Mesenteric fat pad (tissue), 1 donor: ENCODE results near the gene GRHL1. TPM values are rescaled to one million over a fixed set of nuclear protein-coding genes. Genes with fewer than 3 reads are reported as not detected.

Experiments
- DNase-seq: peaks from one replicate; pipeline ENCODE4 v3.0.0-alpha.2; 2020; ENCODE audit warnings: low spot score
- total RNA-seq: library from RNA; stranded (reverse); fragmentation: NEBNext Ultra II Directional; extraction: Animal tissue kit (Norgen Biotek cat#: 25700); gene quantifications from one replicate; pipeline ENCODE4 v1.2.1, GENCODE V29; 2021
- donor health status: DM: yes; HTN: yes; CAD: no.

GRHL1 gene
- total RNA-seq, 1 donor from 2014 or later: 18.0 TPM

DNA sequence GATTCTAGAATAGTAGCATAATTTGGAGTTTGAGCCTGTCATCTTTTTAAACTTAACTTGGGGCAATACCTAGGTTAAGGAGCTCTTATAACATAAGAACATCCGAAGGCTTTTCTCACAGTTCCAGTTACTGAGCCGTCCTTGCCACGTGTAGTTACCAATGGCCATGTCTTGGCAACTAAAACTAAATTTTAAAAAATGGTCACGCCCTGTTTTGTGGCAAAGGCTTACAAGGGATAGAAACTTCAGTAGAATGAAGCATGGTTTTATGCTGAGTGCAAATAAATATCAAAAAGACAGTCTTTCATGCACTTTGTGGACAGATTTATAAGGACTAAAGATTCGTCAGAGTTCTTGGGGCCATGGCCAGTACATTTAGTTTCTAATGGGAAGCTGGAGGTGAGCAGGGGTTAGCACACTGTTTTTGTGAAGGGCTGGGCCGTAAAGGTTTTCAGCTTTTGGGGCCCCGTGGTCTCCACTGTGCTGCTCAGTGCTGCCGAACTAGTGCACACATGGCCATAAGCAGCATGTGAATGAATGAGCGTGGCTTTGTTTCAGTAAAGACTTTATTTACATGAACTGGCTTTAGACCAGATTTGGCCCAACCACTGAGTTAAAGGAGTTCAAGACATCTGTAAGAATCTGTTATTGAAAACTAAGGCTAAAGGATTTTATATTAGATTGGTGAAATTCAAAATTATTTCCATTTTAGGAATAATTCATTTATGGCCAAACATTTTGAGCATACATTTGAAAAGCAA, 41.1 kb downstream of the GRHL1 start:
- DNase-seq: no peak

GRCh38 chr2:9993488-9994165, 42.1 kb downstream of the GRHL1 start:
- no peak for DNase-seq

DNA sequence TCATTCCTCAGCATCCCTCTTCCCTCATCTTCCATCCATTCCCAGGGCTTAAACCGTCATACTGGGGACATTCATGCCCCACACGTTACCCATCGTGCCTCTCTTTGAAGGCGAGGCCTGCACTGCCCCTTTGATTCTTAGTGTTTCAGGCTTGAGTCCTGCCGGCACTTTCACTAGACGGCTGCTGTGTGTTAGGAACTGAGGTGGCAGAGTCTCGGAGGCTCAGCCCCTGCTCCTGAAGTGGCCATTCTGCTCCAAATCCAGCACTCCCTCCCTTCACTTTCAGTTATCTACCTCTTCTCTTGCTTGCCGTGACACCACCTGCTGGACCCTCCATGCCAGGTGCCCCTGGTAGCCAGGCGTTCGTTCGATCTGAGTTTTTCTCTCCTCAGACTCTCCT, 43.0 kb downstream of the GRHL1 start:
- no peak for DNase-seq

DNA sequence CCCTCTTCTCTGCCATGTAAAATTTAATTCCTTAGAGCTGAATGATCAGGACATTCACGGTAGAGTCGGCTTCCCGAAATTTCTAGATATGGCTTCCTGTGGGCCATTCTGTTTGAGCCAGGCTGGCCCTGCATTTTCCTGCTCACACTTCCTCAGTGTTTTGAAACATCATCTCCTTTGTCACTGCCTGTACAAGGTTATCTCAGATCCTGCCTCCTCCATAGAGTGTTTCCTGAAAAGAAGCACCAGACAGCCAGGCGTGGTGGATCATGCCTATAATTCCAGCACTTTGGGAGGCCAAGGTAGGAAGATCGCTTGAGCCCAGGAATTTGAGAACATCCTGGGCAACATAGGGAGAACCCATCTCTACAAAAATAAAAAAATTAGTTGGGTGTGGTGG, 43.6 kb downstream of the GRHL1 start:
- no peak for DNase-seq

DNA sequence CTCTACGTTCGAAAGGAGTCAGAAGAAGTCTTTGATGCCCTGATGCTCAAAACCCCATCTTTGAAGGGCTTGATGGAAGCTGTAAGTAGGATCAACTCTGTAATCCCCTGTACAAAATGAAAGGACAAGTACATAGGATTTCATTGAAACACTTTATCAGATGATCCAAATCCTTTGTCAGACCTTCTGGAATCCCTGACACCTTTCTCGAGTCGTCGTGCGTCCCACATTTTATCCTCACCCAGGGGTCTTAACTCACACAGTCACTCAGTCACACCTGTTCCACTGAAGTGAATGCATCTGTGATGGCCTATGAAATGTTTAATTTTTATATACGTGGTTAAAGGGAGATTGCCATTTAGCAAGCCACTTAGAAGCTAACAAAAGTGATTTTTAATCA, 44.8 kb downstream of the GRHL1 start:
- DNase-seq: no peak

DNA sequence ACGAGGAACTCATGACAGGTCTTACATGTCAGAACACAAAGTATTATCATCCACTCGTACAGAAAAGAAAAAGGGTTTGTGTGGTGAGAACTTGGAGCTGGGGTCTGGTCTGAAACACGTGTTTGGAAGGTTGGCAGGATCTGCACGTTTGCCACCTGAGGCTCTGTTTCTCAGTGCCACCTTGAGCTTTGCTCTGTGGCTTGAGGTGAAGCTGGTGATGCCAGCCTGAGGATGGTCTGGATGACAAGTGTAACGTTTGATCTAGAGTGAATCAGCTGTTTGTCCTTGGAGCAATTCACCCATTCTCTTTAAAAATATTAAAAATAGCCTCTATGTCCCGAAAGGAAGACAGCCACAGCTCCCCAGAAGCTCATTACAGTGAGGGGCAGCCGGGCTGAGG, 46.4 kb downstream of the GRHL1 start:
- no peak for DNase-seq

DNA sequence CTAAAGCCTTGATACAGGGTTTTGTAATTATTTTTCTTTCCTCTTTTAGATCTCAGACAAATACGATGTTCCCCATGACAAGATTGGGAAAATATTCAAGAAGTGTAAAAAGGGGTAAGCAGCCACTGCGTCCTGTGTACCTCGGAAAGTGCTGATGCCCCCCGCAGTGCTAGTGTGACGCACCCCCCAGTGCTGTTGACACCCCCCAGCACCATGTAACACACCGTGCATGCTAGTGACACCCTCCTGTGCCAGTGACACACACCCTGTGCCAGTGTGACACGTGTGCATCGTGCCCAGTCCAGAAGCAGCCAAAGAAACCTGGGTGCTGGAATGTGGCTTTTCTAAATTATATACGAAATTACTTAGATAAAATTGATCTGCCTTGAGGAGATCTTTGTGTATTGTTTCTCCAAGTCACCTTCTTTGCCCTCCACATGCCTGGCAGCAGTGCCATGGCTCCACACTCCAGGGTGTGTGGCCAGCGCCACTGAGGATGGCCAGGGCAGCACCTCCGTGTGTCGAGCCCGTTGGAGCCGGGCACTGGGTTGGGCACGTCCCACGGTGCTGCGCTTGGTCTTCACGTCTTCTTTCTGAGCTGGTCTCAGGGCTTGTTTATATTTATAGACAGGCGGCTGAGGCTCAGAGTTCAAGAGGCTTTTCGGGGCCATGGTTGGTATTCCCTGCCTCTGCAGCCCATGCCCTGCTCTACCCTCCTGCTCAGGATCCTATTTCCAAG, 47.6 kb downstream of the GRHL1 start:
- peak; percentile 84 for DNase-seq

DNA sequence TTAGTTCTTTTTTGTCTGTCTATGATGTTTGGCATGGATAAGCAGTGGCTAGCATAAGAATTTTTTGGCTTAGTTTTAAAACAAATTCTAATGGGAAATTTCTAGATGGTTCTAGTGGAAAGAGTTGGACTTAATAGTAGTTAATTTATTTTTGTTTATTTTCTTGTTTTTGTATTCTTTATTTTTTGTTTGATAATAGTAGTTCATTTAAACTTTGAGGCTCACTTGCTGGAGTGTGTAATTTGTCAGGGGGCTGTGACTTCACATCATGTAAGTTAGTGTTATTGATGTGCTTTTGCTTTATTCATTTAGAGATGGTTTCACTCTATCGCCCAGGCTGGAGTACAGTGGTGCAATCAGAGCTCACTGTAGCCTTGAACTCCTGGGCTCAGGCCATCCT, 48.2 kb downstream of the GRHL1 start:
- DNase-seq: no peak

- DNase-seq: peak; percentile 60
Measured at GRCh38 chr2:10000541-10000940, 49.0 kb downstream of the GRHL1 start.

DNA sequence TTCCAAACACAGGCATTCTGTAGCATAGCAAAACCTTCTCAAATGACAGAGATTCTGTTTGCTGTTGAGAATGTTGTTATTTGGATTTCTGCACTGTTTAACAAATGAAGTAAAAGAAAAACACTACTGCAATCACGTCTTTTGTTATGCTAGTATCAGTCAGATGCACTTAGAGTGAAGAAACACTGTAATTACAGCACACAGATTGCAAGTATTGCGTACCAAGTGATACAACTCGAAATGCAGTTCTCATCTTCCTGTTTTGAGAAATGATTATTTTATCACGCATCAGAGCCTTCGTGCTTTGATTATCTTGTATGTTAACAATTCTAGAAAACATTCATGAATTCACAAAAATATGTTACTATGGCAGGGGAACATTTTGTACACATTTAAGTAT, 50.1 kb downstream of the GRHL1 start:
- DNase-seq: no peak

DNA sequence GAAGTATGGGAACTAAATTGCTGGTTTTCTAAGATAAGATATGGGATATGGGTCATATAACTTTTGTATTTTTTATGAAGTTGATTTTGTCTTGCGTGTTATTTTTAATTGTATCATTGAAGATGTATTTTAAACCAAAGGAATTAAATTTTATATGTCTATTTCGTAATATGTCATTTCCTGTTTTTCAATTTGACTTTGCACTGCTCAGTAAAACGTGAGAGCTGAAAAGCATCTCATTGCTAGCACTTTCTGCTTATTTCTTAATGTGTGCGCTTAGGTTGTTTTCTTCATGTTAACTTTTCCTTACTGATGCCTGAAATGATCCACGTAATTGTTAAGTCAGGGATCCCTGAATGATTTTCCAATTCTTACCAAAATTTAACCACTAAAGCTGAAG, 50.6 kb downstream of the GRHL1 start:
- no peak for DNase-seq

DNA sequence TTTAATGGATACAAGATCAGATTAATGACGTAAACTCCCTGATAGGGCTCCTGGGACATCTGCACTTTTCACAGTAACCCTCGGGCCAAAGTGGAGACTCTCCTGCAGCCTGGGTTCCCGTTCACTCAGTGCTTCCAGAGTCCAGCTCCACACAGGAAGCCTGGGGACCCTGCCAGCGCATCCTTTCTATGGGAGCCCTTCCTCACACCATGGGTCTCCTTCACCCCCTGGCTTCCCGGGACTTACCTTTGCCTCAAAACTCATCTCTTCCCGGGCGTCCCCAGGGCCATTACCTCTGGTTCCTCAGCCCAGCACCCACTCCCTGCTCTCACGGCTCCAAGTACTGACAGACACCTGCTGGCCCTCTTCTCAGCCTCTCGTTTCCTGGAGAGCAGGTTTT, 51.2 kb downstream of the GRHL1 start:
- peak; percentile 41 for DNase-seq

DNA sequence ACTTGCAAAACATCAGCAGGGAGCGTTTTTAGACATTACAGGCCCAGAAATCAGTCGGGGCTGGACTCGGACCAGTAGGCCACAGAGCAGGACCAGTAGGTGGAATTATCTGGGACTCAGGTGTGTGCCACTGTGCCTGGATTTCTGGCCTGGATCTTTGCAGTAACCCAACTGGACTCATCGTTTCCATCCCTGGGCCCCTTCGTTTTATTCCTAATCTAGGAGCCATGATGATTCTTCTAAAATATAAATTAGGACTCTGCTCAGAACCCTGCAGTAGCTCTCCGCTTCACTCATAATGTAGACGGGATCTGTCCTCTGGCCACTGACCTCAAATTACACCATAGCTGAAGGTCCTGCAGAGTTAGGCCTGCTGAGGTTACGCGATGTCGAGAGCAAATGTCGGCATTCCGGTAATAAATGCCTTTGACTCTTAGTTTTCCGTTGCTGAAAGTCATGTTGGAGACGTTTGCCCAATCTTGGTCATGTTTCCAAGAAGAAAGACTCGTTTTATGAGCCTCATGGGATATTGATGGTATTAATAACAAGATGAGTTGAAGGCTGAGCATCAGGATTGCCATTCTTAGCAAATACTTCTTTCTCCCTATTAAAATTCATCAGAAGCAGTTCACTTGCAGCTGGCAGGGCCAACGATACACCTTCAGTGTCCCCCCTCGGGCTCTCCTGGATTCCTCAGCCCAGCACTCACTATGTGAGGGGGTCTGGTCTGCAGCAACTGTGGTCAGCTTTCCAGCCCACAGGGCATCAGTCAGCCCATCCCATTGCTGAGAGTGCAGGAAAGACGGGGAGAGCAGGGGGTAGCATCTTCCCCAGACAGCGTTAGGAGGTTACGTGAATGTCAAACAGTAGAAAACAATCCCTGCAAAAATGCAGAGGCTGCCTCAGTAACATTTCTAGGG, 52.0 kb downstream of the GRHL1 start:
- DNase-seq: peak; percentile 41

DNA sequence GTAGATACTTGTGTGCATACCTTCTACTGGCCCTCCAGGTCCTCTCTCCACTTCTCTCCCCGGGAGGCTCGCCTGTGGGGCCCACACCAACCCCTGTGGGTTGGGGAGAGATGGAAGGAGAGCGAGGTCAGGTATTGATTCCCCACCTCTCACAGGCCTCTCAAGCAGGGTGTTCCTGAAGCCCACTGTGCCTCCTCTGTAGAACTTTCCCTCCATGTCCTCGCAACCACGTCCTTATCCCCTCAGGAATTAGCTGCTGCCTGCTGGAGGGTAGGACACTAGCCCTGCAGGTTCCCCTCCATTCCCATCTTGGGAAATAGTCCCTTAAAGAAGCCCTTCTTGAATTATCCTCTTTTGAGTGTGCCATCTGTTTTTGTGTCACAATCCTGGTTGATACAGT, 52.9 kb downstream of the GRHL1 start:
- peak; percentile 53 for DNase-seq

DNA sequence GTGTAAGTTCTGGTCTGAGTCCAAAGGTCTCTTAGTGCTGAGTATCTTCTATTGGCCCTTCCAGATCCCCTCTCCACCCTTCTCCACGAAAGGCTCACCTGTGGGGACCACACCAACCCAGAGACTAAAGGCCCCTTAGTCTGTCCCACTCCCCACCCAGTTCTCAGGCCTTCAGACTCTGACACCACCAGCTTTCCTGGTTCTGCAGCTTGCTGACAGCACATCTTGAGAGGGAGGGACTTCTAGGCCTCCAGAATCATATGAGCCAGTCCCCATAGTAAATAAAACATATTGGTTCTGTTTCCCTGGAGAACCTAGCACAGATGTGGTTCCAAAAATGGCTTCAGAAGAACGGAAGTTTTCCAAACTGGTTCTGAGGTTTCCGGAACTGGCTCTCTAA, 53.3 kb downstream of the GRHL1 start:
- peak; percentile 57 for DNase-seq

DNA sequence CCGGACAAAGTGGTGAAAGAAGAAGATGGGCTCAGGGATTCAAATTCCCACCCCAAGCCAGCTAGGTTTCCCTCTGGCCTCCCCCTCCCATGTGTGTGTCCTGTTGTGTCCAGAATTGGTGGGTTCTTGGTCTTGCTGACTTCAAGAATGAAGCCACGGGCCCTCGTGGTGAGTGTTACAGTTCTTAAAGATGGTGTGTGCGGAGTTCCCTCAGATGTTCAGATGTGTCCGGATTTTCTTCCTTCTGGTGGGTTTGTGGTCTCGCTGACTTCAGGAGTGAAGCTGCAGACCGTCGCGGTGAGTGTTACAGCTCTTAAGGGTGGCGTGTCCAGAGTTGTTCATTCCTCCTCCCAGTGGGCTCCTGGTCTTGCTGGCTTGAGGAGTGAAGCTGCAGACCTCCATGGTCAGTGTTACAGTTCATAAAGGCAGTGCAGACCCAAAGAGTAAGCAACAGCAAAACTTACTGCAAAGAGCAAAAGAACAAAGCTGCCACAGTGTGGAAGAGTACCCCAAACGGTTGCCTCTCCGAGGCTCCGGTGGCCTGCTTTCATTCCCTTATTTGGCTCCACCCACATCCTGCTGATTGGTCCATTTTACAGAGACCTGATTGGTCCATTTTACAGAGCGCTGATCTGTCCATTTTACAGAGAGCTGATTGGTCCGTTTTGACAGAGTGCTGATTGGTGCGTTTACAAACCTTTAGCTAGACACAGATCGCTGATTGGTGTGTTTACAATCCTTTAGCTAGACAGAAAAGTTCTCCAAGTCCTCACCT, 54.2 kb downstream of the GRHL1 start:
- DNase-seq: peak; percentile 55

DNA sequence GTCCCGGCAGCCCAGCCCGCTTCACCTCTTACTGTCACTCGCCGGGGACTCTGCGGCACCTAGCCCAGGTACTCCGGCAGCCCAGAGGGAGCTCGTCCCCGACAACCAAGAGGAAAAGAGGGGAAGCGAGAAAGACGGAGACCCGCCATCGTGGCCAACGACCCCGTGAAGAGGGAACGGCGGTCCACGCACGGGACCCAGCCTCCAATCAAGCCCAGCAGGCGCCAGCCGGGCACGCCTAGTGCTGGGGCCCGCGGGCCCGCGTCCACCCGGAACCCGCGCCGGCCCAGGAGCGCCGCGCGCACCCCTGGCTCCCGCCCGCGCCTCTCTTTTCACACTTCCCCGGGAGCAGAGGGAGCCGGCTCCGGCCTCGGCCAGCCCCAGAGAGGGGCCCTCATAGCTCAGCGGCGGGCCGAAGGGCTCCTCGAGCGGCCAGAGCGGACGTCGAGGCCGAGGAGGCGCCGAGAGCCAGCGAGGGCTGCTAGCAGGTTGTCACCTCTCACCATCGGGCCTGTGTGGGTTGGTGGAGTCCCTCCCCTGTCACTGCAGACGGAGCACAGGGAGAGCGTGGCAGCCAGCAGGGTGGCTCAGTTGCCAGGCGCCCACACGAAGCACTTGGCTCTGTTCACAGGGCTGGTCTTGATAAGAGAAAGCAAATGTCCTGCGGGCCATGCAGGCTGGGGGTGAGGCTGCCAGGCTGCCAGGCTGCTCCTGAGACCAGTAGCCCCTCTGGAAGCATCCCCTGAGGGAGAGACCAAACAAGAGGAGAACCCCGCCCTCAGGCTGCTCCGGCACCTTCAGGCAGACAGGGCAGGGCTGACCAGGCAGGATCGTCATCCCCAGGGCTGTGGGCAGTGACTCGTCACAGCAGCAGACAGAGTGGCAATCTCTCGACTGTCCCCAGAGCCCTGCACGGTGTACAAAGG, 55.0 kb downstream of the GRHL1 start:
- peak; percentile 89 for DNase-seq

GRCh38 chr2:10007435-10007834, 55.9 kb downstream of the GRHL1 start:
- peak; percentile 60 for DNase-seq
